Endothelial cell of umbilical vein (primary cell): ENCODE data around the gene SELENOM. TPM values are rescaled to one million over a fixed set of nuclear protein-coding genes. Genes with fewer than 3 reads are reported as not detected.

ENCODE experiments used
- BruUV-seq: library from RNA; stranded (reverse); fragments of 400-500 nt; replicated peaks from 2 replicates; lab custom pipeline; 2021; lab: Mats Ljungman, UMichigan
- CTCF ChIA-PET: fragments of 300-600, 350-600 bp; sonication (Branson Sonifier 250); formaldehyde crosslinking; loops from one replicate; lab custom pipeline; 2021; ENCODE audit warnings: antibody characterized with exemption, inconsistent platforms; lab: Charles Lee
- POLR2A ChIA-PET: fragments of 300-600, 350-600 bp; sonication (Branson Sonifier 250); formaldehyde crosslinking; loops from one replicate; lab custom pipeline; 2021; ENCODE audit warnings: antibody characterized with exemption, inconsistent platforms; lab: Charles Lee
- DNase-seq: peaks from one replicate; pipeline ENCODE4 v3.0.0-alpha.2; 2011; ENCODE audit warnings: low read depth, low spot score
- FAIRE-seq: peaks from 2 replicates; lab custom pipeline; 2011; peaks lifted over from hg19 to GRCh38; lab: Jason Lieb, UNC
- H2AFZ ChIP-seq: 2 replicates; pipeline ENCODE4 v1.6.0; 2012; ENCODE audit warnings: low read depth, low read length, control low read depth, inconsistent platforms
- H3K27ac ChIP-seq: 2 replicates; pipeline ENCODE4 v1.5.1; 2011; ENCODE audit warnings: low read depth, mild to moderate bottlenecking, control low read depth, low read length, moderate library complexity; ENCODE audit not compliant: insufficient read depth
- H3K27me3 ChIP-seq, 2 experiments: 2 replicates each; pipeline versions ENCODE4 v1.6.0 to v1.6.1; 2011; ENCODE audit warnings: low read length in 2 of 2, mixed read lengths in 1 of 2; ENCODE audit not compliant: control insufficient read depth in 2 of 2, insufficient read depth in 2 of 2
- H3K36me3 ChIP-seq, 2 experiments: 2 replicates in 1 of 2; 3 replicates in 1 of 2; pipeline ENCODE4 v1.5.1; 2011; ENCODE audit warnings: low read length in 2 of 2, mild to moderate bottlenecking in 1 of 2, moderate library complexity in 1 of 2; ENCODE audit not compliant: control insufficient read depth in 2 of 2, insufficient read depth in 2 of 2; ENCODE audit errors: extremely low read depth in 1 of 2
- H3K4me1 ChIP-seq: 3 replicates; pipeline ENCODE4 v1.5.1; 2011; ENCODE audit warnings: mild to moderate bottlenecking, low read length; ENCODE audit not compliant: control insufficient read depth, insufficient read depth; ENCODE audit errors: extremely low read depth
- H3K4me2 ChIP-seq: 2 replicates; pipeline ENCODE4 v1.6.1; 2011; ENCODE audit warnings: low read length, control low read depth, mixed read lengths; ENCODE audit not compliant: insufficient read depth
- H3K4me3 ChIP-seq, 3 experiments: fragments of 200-600 bp in 1 of 3; sonication (generic), shearing (Covaris generic) in 1 of 3; replicated peaks in 1 of 3; 2 replicates each; pipeline ENCODE4 v1.5.1; 2011 to 2016; ENCODE audit warnings: control low read depth in 3 of 3, low read length in 3 of 3, mild to moderate bottlenecking in 2 of 3, inconsistent platforms in 1 of 3, low read depth in 1 of 3, moderate library complexity in 1 of 3; ENCODE audit not compliant: insufficient read depth in 1 of 3
- H3K79me2 ChIP-seq: 2 replicates; pipeline ENCODE4 v1.6.0; 2012; ENCODE audit warnings: low read length, inconsistent platforms; ENCODE audit not compliant: control insufficient read depth, insufficient read depth
- H3K9ac ChIP-seq: replicated peaks from 2 replicates; pipeline ENCODE3; 2011; ENCODE audit warnings: low read length, control low read depth; ENCODE audit not compliant: insufficient read depth; ENCODE audit errors: extremely low read depth
- H3K9me1 ChIP-seq: replicated peaks from 3 replicates; pipeline ENCODE4 v1.6.0; 2011; ENCODE audit warnings: mild to moderate bottlenecking, low read length; ENCODE audit not compliant: control insufficient read depth, insufficient read depth; ENCODE audit errors: extremely low read depth
- H3K9me3 ChIP-seq: replicated peaks from 2 replicates; pipeline ENCODE4 v1.5.1; 2012; ENCODE audit warnings: low read length, inconsistent platforms; ENCODE audit not compliant: control insufficient read depth, insufficient read depth
- H4K20me1 ChIP-seq: replicated peaks from 2 replicates; pipeline ENCODE3; 2011; ENCODE audit warnings: mild to moderate bottlenecking, low read length; ENCODE audit not compliant: control insufficient read depth, insufficient read depth; ENCODE audit errors: extremely low read depth
- GATA2 ChIP-seq: IDR thresholded peaks from 2 replicates; pipeline ENCODE4 v1.7.0; 2011; ENCODE audit warnings: low read depth, mild to moderate bottlenecking, moderate library complexity, mixed read lengths, low read length; ENCODE audit not compliant: insufficient read length, insufficient read depth
- JUN ChIP-seq: IDR thresholded peaks from 2 replicates; pipeline ENCODE4 v1.6.1; 2011; ENCODE audit warnings: borderline replicate concordance, low read depth; ENCODE audit not compliant: insufficient read length, insufficient read depth
- POLR2AphosphoS5 ChIP-seq: IDR thresholded peaks from 2 replicates; pipeline ENCODE4 v1.6.1; 2012; ENCODE audit warnings: low read depth, mild to moderate bottlenecking, control low read depth, low read length, moderate library complexity; ENCODE audit not compliant: insufficient read depth
- dilution Hi-C: fragments of 300-500 bp; cut with MboI; formaldehyde crosslinking; loops from one replicate; pipeline ENCODE4 v1.15.0; 2019; ENCODE audit warnings: low sequenced_read_pairs; ENCODE audit not compliant: extremely low pct_ligation_motif_present
- intact Hi-C: fragments of 100-400 bp; cut with micrococcal nuclease; formaldehyde crosslinking; loops from one replicate; pipeline ENCODE4 v1.10.0; 2022
- polyA plus RNA-seq, 4 experiments: library from polyadenylated mRNA; depleted of rRNA in 3 of 4; stranded (reverse) in 3 of 4; unstranded in 1 of 4; fragments of >200 nt; gene quantifications; 2 replicates each; pipeline versions ENCODE4 v1.2.1 to v1.2.3, GENCODE V29; 2011 to 2012; ENCODE audit warnings: missing spikeins in 1 of 4
- total RNA-seq: library from RNA; stranded (reverse); gene quantifications from 2 replicates; pipeline ENCODE4 v1.2.3, GENCODE V29; 2021
- TF ChIP-seq, protein P1 (sequence below), 2 donors: IDR thresholded peaks; 1 replicate in 1 of 2; 2 replicates in 1 of 2; pipeline ENCODE4 v1.5.1; 2011; ENCODE audit warnings: low read length in 2 of 2, mild to moderate bottlenecking in 2 of 2, moderate library complexity in 2 of 2, control low read depth in 1 of 2, inconsistent platforms in 1 of 2, low read depth in 1 of 2; ENCODE audit not compliant: insufficient read depth in 1 of 2; ENCODE audit errors: extremely low read depth in 1 of 2

Gene SELENOM
- total and polyA plus RNA-seq, 2 donors (not counting 3 experiments of a cell fraction or from before 2014, with no cell fraction given), result 29.6 to 87.1 TPM

DNA sequence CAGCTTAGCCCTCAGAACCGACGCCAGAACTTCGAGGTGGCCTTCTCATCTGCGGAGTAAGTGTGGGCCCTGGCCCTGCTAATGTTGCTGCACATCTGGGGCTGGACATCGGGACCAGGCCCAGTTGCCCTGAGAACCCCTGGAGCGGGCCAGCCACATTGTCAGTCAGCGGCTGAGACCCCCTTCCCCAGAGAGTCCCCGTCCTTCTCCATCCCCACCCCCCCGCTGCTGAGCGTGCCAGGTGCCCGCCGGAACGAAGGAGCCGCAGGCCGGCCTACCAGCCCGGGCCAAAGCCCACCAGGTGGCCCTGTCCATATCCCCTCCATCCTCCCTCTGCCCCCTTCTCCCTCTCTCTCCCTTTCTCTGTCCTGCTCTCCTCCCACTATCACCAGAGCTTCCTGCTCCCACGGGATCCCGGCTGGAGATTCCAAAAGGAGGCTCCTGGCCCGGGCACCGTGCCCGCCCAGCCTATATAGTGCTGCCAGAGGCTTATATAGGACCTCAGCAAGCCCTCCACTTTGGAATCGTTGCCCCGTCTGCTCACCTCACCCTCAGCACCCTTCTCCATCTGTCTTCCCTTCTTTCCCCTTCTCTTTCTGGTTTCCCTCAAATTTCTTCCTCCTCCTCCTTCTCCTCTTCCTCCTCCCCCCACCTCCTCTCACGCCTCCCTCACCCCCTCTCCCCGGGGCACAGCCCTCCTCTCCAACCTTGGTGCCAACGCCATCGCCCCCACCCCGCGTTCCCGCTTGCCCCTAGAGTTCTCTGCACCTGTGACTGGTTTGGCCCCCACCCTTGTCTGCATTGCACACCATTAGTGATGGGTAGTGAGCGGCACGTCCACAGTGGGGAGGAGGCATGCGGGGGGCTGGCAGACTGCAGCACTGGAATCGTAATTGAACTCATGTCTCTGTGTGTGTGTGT is 7.3 kb downstream of the SELENOM start:
- no peaks in the 10 kb centered on the region for H3K79me2 ChIP-seq
- BruUV-seq, result no TSS peak
- H3K27ac ChIP-seq, result no peak overlapping the region
- H2AFZ ChIP-seq, result no peak overlapping the region
- dilution Hi-C loops (no loop called here), intact Hi-C loops (no loop called here)
- H3K36me3 ChIP-seq, result peaks cover 27 to 59% of the 10 kb centered on the region in 2 experiments
- ChIA-PET POLR2A (no interaction called here), CTCF (no interaction called here)
- no peaks in the 10 kb centered on the region for H3K27me3 ChIP-seq
- H4K20me1 ChIP-seq, result no peaks in the 10 kb centered on the region
- H3K4me3 ChIP-seq, result no peak overlapping the region
- TF ChIP-seq JUN (no peak), POLR2AphosphoS5 (peak; percentile 17), GATA2 (no peak)
- TF ChIP-seq, protein P1, sequence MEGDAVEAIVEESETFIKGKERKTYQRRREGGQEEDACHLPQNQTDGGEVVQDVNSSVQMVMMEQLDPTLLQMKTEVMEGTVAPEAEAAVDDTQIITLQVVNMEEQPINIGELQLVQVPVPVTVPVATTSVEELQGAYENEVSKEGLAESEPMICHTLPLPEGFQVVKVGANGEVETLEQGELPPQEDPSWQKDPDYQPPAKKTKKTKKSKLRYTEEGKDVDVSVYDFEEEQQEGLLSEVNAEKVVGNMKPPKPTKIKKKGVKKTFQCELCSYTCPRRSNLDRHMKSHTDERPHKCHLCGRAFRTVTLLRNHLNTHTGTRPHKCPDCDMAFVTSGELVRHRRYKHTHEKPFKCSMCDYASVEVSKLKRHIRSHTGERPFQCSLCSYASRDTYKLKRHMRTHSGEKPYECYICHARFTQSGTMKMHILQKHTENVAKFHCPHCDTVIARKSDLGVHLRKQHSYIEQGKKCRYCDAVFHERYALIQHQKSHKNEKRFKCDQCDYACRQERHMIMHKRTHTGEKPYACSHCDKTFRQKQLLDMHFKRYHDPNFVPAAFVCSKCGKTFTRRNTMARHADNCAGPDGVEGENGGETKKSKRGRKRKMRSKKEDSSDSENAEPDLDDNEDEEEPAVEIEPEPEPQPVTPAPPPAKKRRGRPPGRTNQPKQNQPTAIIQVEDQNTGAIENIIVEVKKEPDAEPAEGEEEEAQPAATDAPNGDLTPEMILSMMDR (IDR thresholded peaks at IDR 0.05; ENCODE audit: extremely low read depth in 1 of 2, insufficient read depth in 1 of 2, low read depth in 1 of 2, low read length in 2 of 2), result no peak
- no peaks in the 10 kb centered on the region for H3K9me3 ChIP-seq
- no peak overlapping the region for H3K4me2 ChIP-seq
- no peaks in the 10 kb centered on the region for H3K9me1 ChIP-seq
- DNase-seq (no peak), FAIRE-seq (no peak)
- no peak overlapping the region for H3K9ac ChIP-seq
- no peaks in the 10 kb centered on the region for H3K4me1 ChIP-seq
